GM10248 (cell line): ENCODE measurements around the gene SDR39U1.
A peak's percentile ranks its signal among the peaks of the same experiment; 100 is the strongest.

ENCODE experiments used
- CTCF ChIA-PET: fragments of 300-600 bp; sonication (Branson Sonifier 250); formaldehyde crosslinking; extraction: SDS; loops from one replicate; lab custom pipeline; 2021; ENCODE audit warnings: antibody characterized with exemption; lab: Yijun Ruan, JAX
- POLR2A ChIA-PET: fragments of 350-650 bp; sonication (Branson Sonifier 250); formaldehyde crosslinking; extraction: SDS; loops from one replicate; lab custom pipeline; 2020; ENCODE audit warnings: antibody characterized with exemption; lab: Yijun Ruan, JAX
- DNase-seq: peaks from one replicate; pipeline ENCODE4 v3.0.0; 2012; ENCODE audit errors: extremely low spot score
- CTCF ChIP-seq: IDR thresholded peaks from 2 replicates; pipeline ENCODE4 v1.5.1; 2012; ENCODE audit warnings: mild to moderate bottlenecking, low read depth; ENCODE audit errors: extremely low read depth, missing control alignments, control extremely low read depth

Gene SDR39U1

GRCh38 chr14:24434676-24435075, 7.9 kb downstream of the SDR39U1 start:
- DNase-seq, result no peak
- no peak for TF ChIP-seq CTCF
- ChIA-PET CTCF (interaction anchor here (9.3 to 10.2 kb wide), 2 partner anchors 103 to 125 kb away, joined by 114 to 629 read pairs; partner anchors contain the start of genes ADCY4, CIDEB, LTB4R and LTB4R2), POLR2A (no interaction called here)

GRCh38 chr14:24434036-24434435, 8.5 kb downstream of the SDR39U1 start:
- POLR2A ChIA-PET, result interaction anchor here (0.6 kb wide), 1 partner anchor 100 kb away, joined by 3 read pairs; no protein-coding TSS in a partner anchor
- no peak for TF ChIP-seq CTCF
- DNase-seq, result no peak
- CTCF ChIA-PET, result interaction anchor here (9.3 to 10.2 kb wide), 2 partner anchors 102 to 124 kb away, joined by 114 to 629 read pairs; partner anchors contain the start of genes ADCY4, CIDEB, LTB4R and LTB4R2

- POLR2A ChIA-PET, result interaction anchor here (0.6 to 1.2 kb wide), 6 partner anchors 10 to 190 kb away, joined by 3 to 10 read pairs (median 5); partner anchors contain the start of genes LTB4R, SDR39U1 and TINF2
- CTCF ChIA-PET, result interaction anchor here (0.6 to 10.2 kb wide), 41 partner anchors 9 to 318 kb away, joined by 3 to 629 read pairs (median 8); partner anchors contain the start of genes ADCY4, CIDEB, DCAF11 and DHRS1
- TF ChIP-seq CTCF, result no peak
- no peak for DNase-seq
Measured at GRCh38 chr14:24432259-24433131, 10.1 kb downstream of the SDR39U1 start.

GRCh38 chr14:24431569-24432258, 10.9 kb downstream of the SDR39U1 start:
- DNase-seq, result peak; percentile 90
- TF ChIP-seq CTCF, result peak; percentile 96
- POLR2A ChIA-PET, result interaction anchor here (0.6 to 1.2 kb wide), 8 partner anchors 10 to 190 kb away, joined by 3 to 10 read pairs (median 5); partner anchors contain the start of genes LTB4R, SDR39U1 and TINF2
- CTCF ChIA-PET, result interaction anchor here (0.6 to 10.2 kb wide), 51 partner anchors 9 to 843 kb away, joined by 3 to 629 read pairs (median 5); partner anchors contain the start of genes ADCY4, CIDEB, DCAF11 and DHRS1

GRCh38 chr14:24430682-24431568, 11.7 kb downstream of the SDR39U1 start:
- ChIA-PET CTCF (interaction anchor here (0.6 to 10.2 kb wide), 51 partner anchors 8 to 842 kb away, joined by 3 to 629 read pairs (median 5); partner anchors contain the start of genes ADCY4, CIDEB, DHRS1 and LTB4R), POLR2A (interaction anchor here (0.6 to 2.5 kb wide), 10 partner anchors 11 to 189 kb away, joined by 3 to 12 read pairs (median 6); partner anchors contain the start of genes SDR39U1 and TINF2)
- no peak for TF ChIP-seq CTCF
- DNase-seq, result peak; percentile 77
